A549 (cell line): ENCODE results near the gene MAN1A2. TPM values are rescaled to one million over a fixed set of nuclear protein-coding genes. Genes with fewer than 3 reads are reported as not detected.

Experiments used
- ATAC-seq, 2 experiments: fragments of 200-7000 bp in 1 of 2; fragments of >200 bp in 1 of 2; cut with Nextera tagmentation in 1 of 2; cut with Tn5 transposase in 1 of 2; 3 replicates each; pipeline versions ENCODE4 v1.8.0 to v1.9.1; 2018 to 2020; ENCODE audit warnings: mild to moderate bottlenecking in 1 of 2, moderate library complexity in 1 of 2
- CTCF ChIA-PET: fragments of 300-600 bp; sonication (Branson Sonifier 250); formaldehyde crosslinking; extraction: SDS; loops from one replicate; lab custom pipeline; 2021; ENCODE audit warnings: antibody characterized with exemption, inconsistent platforms; lab: Yijun Ruan, JAX
- POLR2A ChIA-PET: fragments of 350-600 bp; formaldehyde crosslinking; extraction: SDS; loops from one replicate; lab custom pipeline; 2021; ENCODE audit warnings: antibody characterized with exemption, inconsistent platforms; lab: Yijun Ruan, JAX
- DNase-seq, 2 experiments: peaks; one replicate each; pipeline versions ENCODE4 v3.0.0 to v3.0.0-alpha.2; 2011 to 2016; ENCODE audit warnings: low read depth in 1 of 2, low spot score in 1 of 2
- FAIRE-seq: peaks from 2 replicates; lab custom pipeline; 2011; peaks lifted over from hg19 to GRCh38; lab: Jason Lieb, UNC
- H3K27ac ChIP-seq, 2 experiments: fragments of >200 bp; sonication (Bioruptor Twin); formaldehyde crosslinking; 3 replicates each; pipeline ENCODE4 v1.5.1; 2016 to 2017
- H3K4me1 ChIP-seq: fragments of >200 bp; sonication (Bioruptor Twin); formaldehyde crosslinking; 3 replicates; pipeline ENCODE4 v1.6.1; 2016
- H3K4me2 ChIP-seq: fragments of >200 bp; sonication (Bioruptor Twin); formaldehyde crosslinking; 3 replicates; pipeline ENCODE4 v1.6.1; 2016
- H3K4me3 ChIP-seq: fragments of >200 bp; sonication (Bioruptor Twin); formaldehyde crosslinking; 3 replicates; pipeline ENCODE4 v1.5.1; 2016
- H3K9me3 ChIP-seq: fragments of >200 bp; sonication (Bioruptor Twin); formaldehyde crosslinking; 3 replicates; pipeline ENCODE4 v1.6.1; 2016
- CBX8 ChIP-seq: fragments of 200-600 bp; sonication (generic); IDR thresholded peaks from 2 replicates; pipeline ENCODE4 v1.6.1; 2016
- CEBPB ChIP-seq, 2 experiments: fragments of >200 bp in 1 of 2; sonication (Bioruptor Twin) in 1 of 2; formaldehyde crosslinking in 1 of 2; IDR thresholded peaks; 2 replicates each; pipeline ENCODE4 v1.6.1; 2012 to 2016
- CHD2 ChIP-seq: fragments of 150-350 bp; IDR thresholded peaks from 2 replicates; pipeline ENCODE4 v1.6.1; 2014; ENCODE audit warnings: low read length; ENCODE audit not compliant: partially characterized antibody
- EHF ChIP-seq: fragments of 250-450 bp; sonication (Bioruptor Pico); IDR thresholded peaks from 2 replicates; pipeline ENCODE4 v1.5.0; 2020; ENCODE audit warnings: mild to moderate bottlenecking
- EHMT2 ChIP-seq: fragments of 200-600 bp; sonication (generic); IDR thresholded peaks from 2 replicates; pipeline ENCODE4 v1.6.1; 2016; ENCODE audit warnings: antibody characterized with exemption, low read depth, mild to moderate bottlenecking, moderate library complexity
- EP300 ChIP-seq, 2 experiments: fragments of >200 bp; sonication (Bioruptor Twin); formaldehyde crosslinking; IDR thresholded peaks; 2 replicates in 1 of 2; 3 replicates in 1 of 2; pipeline ENCODE4 v1.6.1; 2016 to 2017
- FOSB ChIP-seq: fragments of 250-450 bp; sonication (Bioruptor Pico); IDR thresholded peaks from 2 replicates; pipeline ENCODE4 v1.5.0; 2020; ENCODE audit warnings: mild to moderate bottlenecking, moderate library complexity
- FOSL2 ChIP-seq, 2 experiments: fragments of 450-650 bp in 1 of 2; fragments of >200 bp in 1 of 2; sonication (Bioruptor Twin) in 1 of 2; formaldehyde crosslinking; IDR thresholded peaks; 2 replicates each; pipeline versions ENCODE4 v1.5.0 to v1.6.1; 2016 to 2020; ENCODE audit warnings: mild to moderate bottlenecking in 1 of 2, moderate library complexity in 1 of 2
- GATA3 ChIP-seq: IDR thresholded peaks from 2 replicates; pipeline ENCODE4 v1.6.1; 2012; ENCODE audit warnings: borderline replicate concordance
- HEYL ChIP-seq: fragments of 250-450 bp; sonication (Bioruptor Pico); IDR thresholded peaks from 2 replicates; pipeline ENCODE4 v1.8.0; 2021; ENCODE audit warnings: mild to moderate bottlenecking, moderate library complexity
- HOXA7 ChIP-seq: fragments of 250-450 bp; sonication (Bioruptor Pico); IDR thresholded peaks from 2 replicates; pipeline ENCODE4 v1.5.0; 2020; ENCODE audit warnings: mild to moderate bottlenecking, moderate library complexity
- MAFK ChIP-seq: fragments of 450-650 bp; IDR thresholded peaks from 2 replicates; pipeline ENCODE4 v1.6.1; 2014; ENCODE audit not compliant: partially characterized antibody
- MAZ ChIP-seq: fragments of 150-350 bp; IDR thresholded peaks from 2 replicates; pipeline ENCODE4 v1.6.1; 2014; ENCODE audit warnings: antibody characterized with exemption, low read depth, low read length, borderline replicate concordance
- NPAS2 ChIP-seq: fragments of 250-450 bp; sonication (Bioruptor Pico); IDR thresholded peaks from 2 replicates; pipeline ENCODE4 v1.8.0; 2022; ENCODE audit warnings: mild to moderate bottlenecking, moderate library complexity, borderline replicate concordance
- POLR2A ChIP-seq: IDR thresholded peaks from 2 replicates; pipeline ENCODE4 v1.6.1; 2012; ENCODE audit warnings: mild to moderate bottlenecking, low read length
- RCOR1 ChIP-seq: fragments of 150-350 bp; IDR thresholded peaks from 2 replicates; pipeline ENCODE4 v1.6.1; 2014; ENCODE audit warnings: antibody characterized with exemption, low read length, low read depth
- RFX5 ChIP-seq: fragments of 450-650 bp; IDR thresholded peaks from 2 replicates; pipeline ENCODE4 v1.7.1; 2014; ENCODE audit warnings: antibody characterized with exemption, mild to moderate bottlenecking, moderate library complexity
- WGBS: methylation state at CpG from one replicate; pipeline ENCODE4 v1.1.6; 2017; ENCODE audit errors: missing lambda C conversion rate; 5-methylcytosine and 5-hydroxymethylcytosine counted together
- polyA plus RNA-seq, 4 experiments: library from polyadenylated mRNA; depleted of rRNA in 3 of 4; stranded (reverse); fragments of >200 nt; fragmentation: RNase III in 1 of 4; extraction: RNeasy Plus Mini Kit Qiagen cat#74134 plus additional on column Dnase treatment in 1 of 4; gene quantifications; 2 replicates in 3 of 4; 3 replicates in 1 of 4; pipeline ENCODE4 v1.2.3, GENCODE V29; 2011 to 2017
- TF ChIP-seq, protein P1 (sequence below): IDR thresholded peaks from 2 replicates; pipeline ENCODE4 v1.6.1; 2012
- TF ChIP-seq, protein P2 (sequence below): fragments of >200 bp; sonication (Bioruptor Twin); formaldehyde crosslinking; IDR thresholded peaks from 3 replicates; pipeline ENCODE4 v1.5.1; 2016

Gene MAN1A2
- polyA plus RNA-seq, 2 of the 4 experiments (the other 2 are of a cell fraction): 10.2 to 18.7 TPM

DNA sequence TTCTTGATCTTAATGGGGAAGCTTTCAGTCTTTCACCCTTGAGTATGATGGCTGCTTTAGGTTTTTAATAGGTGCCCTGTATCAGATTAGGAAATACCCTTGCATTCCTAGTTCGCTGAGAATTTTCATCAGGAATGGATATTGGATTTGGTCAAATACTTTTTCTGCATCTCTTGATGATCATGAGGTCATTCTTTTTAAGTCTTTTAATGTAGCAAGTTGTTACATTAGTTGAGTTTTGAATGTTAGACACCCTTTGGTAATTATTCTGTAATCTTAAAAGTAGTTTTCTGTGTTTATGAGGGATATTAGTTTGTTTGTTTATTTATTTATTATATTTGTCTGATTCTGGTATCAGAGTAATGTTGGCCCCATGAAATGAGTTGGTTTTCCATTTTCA lies 22.5 kb downstream of the MAN1A2 start:
- Histone ChIP-seq H3K27ac (no peak overlapping the region), H3K4me2 (no peak overlapping the region), H3K4me3 (no peak overlapping the region), H3K9me3 (no peaks in the 10 kb centered on the region), H3K4me1 (no peaks in the 10 kb centered on the region)
- ChIA-PET CTCF (no interaction called here), POLR2A (no interaction called here)
- no peak for DNase-seq
- no peak for TF ChIP-seq EHMT2
- no peak for TF ChIP-seq CEBPB (IDR thresholded peaks at IDR 0.05)
- TF ChIP-seq NPAS2 (CRISPR knock-in tag): no peak
- TF ChIP-seq GATA3: no peak
- no peak for TF ChIP-seq FOSB (CRISPR knock-in tag)
- TF ChIP-seq HEYL: no peak
- TF ChIP-seq, protein P1, sequence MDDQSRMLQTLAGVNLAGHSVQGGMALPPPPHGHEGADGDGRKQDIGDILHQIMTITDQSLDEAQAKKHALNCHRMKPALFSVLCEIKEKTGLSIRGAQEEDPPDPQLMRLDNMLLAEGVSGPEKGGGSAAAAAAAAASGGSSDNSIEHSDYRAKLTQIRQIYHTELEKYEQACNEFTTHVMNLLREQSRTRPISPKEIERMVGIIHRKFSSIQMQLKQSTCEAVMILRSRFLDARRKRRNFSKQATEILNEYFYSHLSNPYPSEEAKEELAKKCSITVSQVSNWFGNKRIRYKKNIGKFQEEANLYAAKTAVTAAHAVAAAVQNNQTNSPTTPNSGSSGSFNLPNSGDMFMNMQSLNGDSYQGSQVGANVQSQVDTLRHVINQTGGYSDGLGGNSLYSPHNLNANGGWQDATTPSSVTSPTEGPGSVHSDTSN: no peak
- no peak for TF ChIP-seq EHF (CRISPR knock-in tag)
- TF ChIP-seq, protein P2, sequence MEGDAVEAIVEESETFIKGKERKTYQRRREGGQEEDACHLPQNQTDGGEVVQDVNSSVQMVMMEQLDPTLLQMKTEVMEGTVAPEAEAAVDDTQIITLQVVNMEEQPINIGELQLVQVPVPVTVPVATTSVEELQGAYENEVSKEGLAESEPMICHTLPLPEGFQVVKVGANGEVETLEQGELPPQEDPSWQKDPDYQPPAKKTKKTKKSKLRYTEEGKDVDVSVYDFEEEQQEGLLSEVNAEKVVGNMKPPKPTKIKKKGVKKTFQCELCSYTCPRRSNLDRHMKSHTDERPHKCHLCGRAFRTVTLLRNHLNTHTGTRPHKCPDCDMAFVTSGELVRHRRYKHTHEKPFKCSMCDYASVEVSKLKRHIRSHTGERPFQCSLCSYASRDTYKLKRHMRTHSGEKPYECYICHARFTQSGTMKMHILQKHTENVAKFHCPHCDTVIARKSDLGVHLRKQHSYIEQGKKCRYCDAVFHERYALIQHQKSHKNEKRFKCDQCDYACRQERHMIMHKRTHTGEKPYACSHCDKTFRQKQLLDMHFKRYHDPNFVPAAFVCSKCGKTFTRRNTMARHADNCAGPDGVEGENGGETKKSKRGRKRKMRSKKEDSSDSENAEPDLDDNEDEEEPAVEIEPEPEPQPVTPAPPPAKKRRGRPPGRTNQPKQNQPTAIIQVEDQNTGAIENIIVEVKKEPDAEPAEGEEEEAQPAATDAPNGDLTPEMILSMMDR: no peak
- TF ChIP-seq RCOR1: no peak
- no peak for TF ChIP-seq POLR2A
- TF ChIP-seq HOXA7 (CRISPR knock-in tag): no peak
- no peak for TF ChIP-seq CBX8
- TF ChIP-seq FOSL2 (IDR thresholded peaks at IDR 0.05): no peak
- no peak for TF ChIP-seq FOSL2 (CRISPR knock-in tag; IDR thresholded peaks at IDR 0.05)
- TF ChIP-seq RFX5: no peak
- TF ChIP-seq MAZ: no peak
- TF ChIP-seq MAFK: no peak
- 82% methylated on average over 1 of the region's 1 CpG for WGBS
- ATAC-seq: no peak
- FAIRE-seq: no peak

DNA sequence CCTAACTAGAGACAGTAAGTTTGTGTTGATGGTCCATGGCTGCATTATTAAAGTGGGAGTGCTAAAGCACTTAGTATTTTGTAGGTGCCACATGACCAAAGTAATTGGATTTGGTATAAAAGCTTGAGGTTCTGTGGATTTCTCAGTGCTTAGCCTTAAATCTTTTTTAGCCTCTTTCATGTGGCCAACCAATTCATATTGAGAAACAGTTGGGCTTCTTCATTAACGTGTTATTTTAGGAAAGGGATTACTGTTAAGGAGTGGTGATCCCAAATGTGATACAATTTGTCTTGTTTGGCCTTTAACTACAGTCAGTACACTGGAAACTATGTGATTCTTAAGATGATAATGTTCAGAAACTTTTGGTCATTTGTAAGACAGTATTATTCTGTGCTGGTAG lies 25.5 kb downstream of the MAN1A2 start:
- Histone ChIP-seq H3K27ac (no peak overlapping the region), H3K9me3 (no peaks in the 10 kb centered on the region), H3K4me3 (no peak overlapping the region), H3K4me2 (no peak overlapping the region), H3K4me1 (no peaks in the 10 kb centered on the region)
- ATAC-seq (no peak), DNase-seq (no peak), FAIRE-seq (no peak)
- ChIA-PET POLR2A (no interaction called here), CTCF (no interaction called here)
- 86% methylated on average over 1 of the region's 1 CpG for WGBS
- TF ChIP-seq, protein P2: no peak

GRCh38 chr1:117396074-117396473 lies 28.8 kb downstream of the MAN1A2 start:
- ChIA-PET POLR2A (no interaction called here), CTCF (no interaction called here)
- Histone ChIP-seq H3K9me3 (no peaks in the 10 kb centered on the region), H3K4me1 (no peaks in the 10 kb centered on the region), H3K4me3 (no peak overlapping the region), H3K4me2 (no peak overlapping the region), H3K27ac (no peak overlapping the region)
- TF ChIP-seq EP300 (IDR thresholded peaks at IDR 0.05) (no peak), RFX5 (no peak), CHD2 (no peak)
- no peak for DNase-seq
- no peak for ATAC-seq
- FAIRE-seq: no peak
